HUES64 (cell line): ENCODE measurements around the gene TAF3.
"Not testable (repeated sequence)": the region's sequence is repeated elsewhere in the genome, so short reads cannot be mapped to it uniquely, and the experiment has no call there.

Experiments
- H3K27ac ChIP-seq: 2 replicates; pipeline ENCODE4 v1.7.0; 2013; ENCODE audit warnings: low read depth, low read length, inconsistent platforms
- H3K27me3 ChIP-seq: 2 replicates; pipeline ENCODE4 v1.6.1; 2013; ENCODE audit warnings: mild to moderate bottlenecking, low read length; ENCODE audit not compliant: insufficient read depth
- H3K36me3 ChIP-seq: 2 replicates; pipeline ENCODE4 v1.6.1; 2013; ENCODE audit warnings: mild to moderate bottlenecking, low read length; ENCODE audit not compliant: insufficient read depth
- H3K4me1 ChIP-seq: 2 replicates; pipeline ENCODE4 v1.6.1; 2013; ENCODE audit warnings: mild to moderate bottlenecking, low read length, moderate library complexity; ENCODE audit not compliant: insufficient read depth
- H3K4me3 ChIP-seq: 2 replicates; pipeline ENCODE4 v1.5.1; 2013; ENCODE audit warnings: mild to moderate bottlenecking, low read length, moderate library complexity
- H3K9ac ChIP-seq: 2 replicates; pipeline ENCODE4 v1.6.1; 2013; ENCODE audit warnings: mild to moderate bottlenecking, low read depth, low read length
- H3K9me3 ChIP-seq: 2 replicates; pipeline ENCODE4 v1.6.1; 2013; ENCODE audit warnings: low read depth, low read length; ENCODE audit not compliant: insufficient read depth
- WGBS: fragments of 150-250, 120-280 bp; methylation state at CpG from one replicate; pipeline ENCODE4 v1.1.7; 2013; ENCODE audit warnings: missing lambda C conversion rate; 5-methylcytosine and 5-hydroxymethylcytosine counted together

TAF3 gene

GRCh38 chr10:8009031-8009430, 190.7 kb downstream of the TAF3 start:
- Histone ChIP-seq H3K4me3 (no peak overlapping the region), H3K9ac (no peak overlapping the region), H3K4me1 (no peaks in the 10 kb centered on the region), H3K27ac (no peak overlapping the region), H3K27me3 (no peaks in the 10 kb centered on the region), H3K36me3 (peaks cover 9% of the 10 kb centered on the region; the same call in 1 of the 2 replicates), H3K9me3 (peaks cover 9% of the 10 kb centered on the region; the same call in 1 of the 2 replicates)
- 95% methylated on average over 38 of the region's 38 CpGs for WGBS

- Histone ChIP-seq H3K9me3 (no peaks in the 10 kb centered on the region), H3K36me3 (peaks cover 9% of the 10 kb centered on the region; the same call in 1 of the 2 replicates), H3K27ac (no peak overlapping the region), H3K4me1 (peaks cover 9% of the 10 kb centered on the region; the same call in 1 of the 2 replicates), H3K27me3 (no peaks in the 10 kb centered on the region), H3K4me3 (no peak overlapping the region), H3K9ac (no peak overlapping the region)
- 100% methylated on average over 1 of the region's 1 CpG for WGBS
These were observed 194.7 kb downstream of the TAF3 start for GRCh38 chr10:8013006-8013405.

GRCh38 chr10:8013619-8014018, 195.3 kb downstream of the TAF3 start:
- peaks cover 9% of the 10 kb centered on the region; the same call in 1 of the 2 replicates for H3K36me3 ChIP-seq
- no peak overlapping the region for H3K4me3 ChIP-seq
- no peaks in the 10 kb centered on the region for H3K9me3 ChIP-seq
- 96% methylated on average over 10 of the region's 10 CpGs for WGBS
- H3K9ac ChIP-seq, result no peak overlapping the region
- H3K27ac ChIP-seq, result no peak overlapping the region
- no peaks in the 10 kb centered on the region for H3K27me3 ChIP-seq
- peaks cover 9% of the 10 kb centered on the region; the same call in 1 of the 2 replicates for H3K4me1 ChIP-seq

DNA sequence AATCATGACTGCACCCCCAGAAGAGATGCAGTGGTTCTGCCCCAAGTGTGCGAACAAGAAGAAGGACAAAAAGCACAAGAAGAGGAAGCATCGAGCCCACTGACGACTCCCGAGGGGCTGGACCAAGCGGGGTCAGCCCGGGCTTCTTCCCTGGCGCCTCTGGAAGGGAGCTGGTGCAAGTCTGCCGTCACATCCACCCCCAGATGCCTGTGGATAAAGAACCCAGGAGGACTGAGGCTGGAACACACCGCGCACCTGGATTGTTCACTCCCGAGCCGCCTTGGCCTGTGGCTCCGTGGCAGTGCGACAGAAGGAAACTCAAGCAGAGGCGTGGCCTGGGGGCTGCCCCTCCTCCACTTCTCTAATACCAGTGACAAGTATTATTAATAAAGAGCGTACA, 196.3 kb downstream of the TAF3 start:
- Histone ChIP-seq H3K27me3 (no peaks in the 10 kb centered on the region), H3K9me3 (no peaks in the 10 kb centered on the region), H3K36me3 (peaks cover 7% of the 10 kb centered on the region; the same call in 1 of the 2 replicates), H3K9ac (no peak overlapping the region), H3K27ac (no peak overlapping the region), H3K4me3 (no peak overlapping the region), H3K4me1 (peaks cover 9% of the 10 kb centered on the region; the same call in 1 of the 2 replicates)
- WGBS, result 94% methylated on average over 15 of the region's 16 CpGs

- Histone ChIP-seq H3K27me3 (no peaks in the 10 kb centered on the region), H3K36me3 (0 out of 2 replicates have a peak, but pooled peaks cover 4% of the 10 kb centered on the region), H3K27ac (no peak overlapping the region), H3K4me3 (no peak overlapping the region), H3K9me3 (no peaks in the 10 kb centered on the region), H3K9ac (no peak overlapping the region), H3K4me1 (peaks cover 9% of the 10 kb centered on the region; the same call in 1 of the 2 replicates)
- 80% methylated on average over 5 of the region's 6 CpGs for WGBS
These were observed 199.0 kb downstream of the TAF3 start for GRCh38 chr10:8017277-8017676.

DNA sequence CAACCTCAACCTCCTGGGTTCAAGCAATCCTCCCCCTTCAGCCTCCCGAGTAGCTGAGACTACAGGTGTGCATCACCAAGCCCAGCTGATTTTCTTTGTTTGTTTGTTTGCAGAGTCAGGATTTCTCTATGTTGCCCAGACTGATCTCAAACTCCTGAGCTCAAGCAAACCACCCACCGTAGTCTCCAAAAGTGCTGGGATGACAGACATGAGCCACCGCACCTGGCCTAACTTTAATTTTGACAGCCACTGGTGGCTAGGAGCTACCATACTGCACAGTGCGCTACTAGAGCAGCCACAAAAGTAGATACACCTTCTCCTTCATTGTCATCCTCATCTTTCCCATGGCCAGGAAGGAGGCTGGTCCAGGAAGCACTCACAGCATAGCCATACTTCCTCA, 205.0 kb downstream of the TAF3 start:
- no peak overlapping the region for H3K27ac ChIP-seq
- H3K9me3 ChIP-seq, result no peaks in the 10 kb centered on the region
- H3K27me3 ChIP-seq, result no peaks in the 10 kb centered on the region
- no peaks in the 10 kb centered on the region for H3K36me3 ChIP-seq
- H3K4me1 ChIP-seq, result no peaks in the 10 kb centered on the region
- no peak overlapping the region for H3K9ac ChIP-seq
- H3K4me3 ChIP-seq, result no peak overlapping the region
- WGBS, result 84% methylated on average over 4 of the region's 4 CpGs

- 94% methylated on average over 2 of the region's 2 CpGs for WGBS
These were observed 205.5 kb downstream of the TAF3 start for GRCh38 chr10:8023851-8024250.

GRCh38 chr10:8026349-8027259, 208.3 kb downstream of the TAF3 start:
- H3K27ac ChIP-seq, result no peak overlapping the region

More at GRCh38 chr10:8023851-8024250, 205.5 kb downstream of the TAF3 start:
- H3K9ac ChIP-seq, result no peak overlapping the region
- H3K4me1 ChIP-seq, result no peaks in the 10 kb centered on the region
- H3K27me3 ChIP-seq, result no peaks in the 10 kb centered on the region
- H3K27ac ChIP-seq, result no peak overlapping the region
- no peaks in the 10 kb centered on the region for H3K9me3 ChIP-seq
- H3K36me3 ChIP-seq, result no peaks in the 10 kb centered on the region
- H3K4me3 ChIP-seq, result no peak overlapping the region

GRCh38 chr10:8031211-8031610, 212.9 kb downstream of the TAF3 start:
- H3K27me3 ChIP-seq, result peaks cover 62% of the 10 kb centered on the region

More at GRCh38 chr10:8026349-8027259, 208.3 kb downstream of the TAF3 start:
- Histone ChIP-seq H3K4me1 (no peaks in the 10 kb centered on the region), H3K9ac (no peak overlapping the region), H3K27me3 (peaks cover 16% of the 10 kb centered on the region), H3K4me3 (no peak overlapping the region), H3K9me3 (no peaks in the 10 kb centered on the region), H3K36me3 (no peaks in the 10 kb centered on the region)
- WGBS, result 78% methylated on average over 17 of the region's 17 CpGs

GRCh38 chr10:8032558-8032957, 214.3 kb downstream of the TAF3 start:
- H3K4me3 ChIP-seq, result no peak overlapping the region
- H3K36me3 ChIP-seq, result no peaks in the 10 kb centered on the region
- H3K27me3 ChIP-seq, result peaks cover 75% of the 10 kb centered on the region
- H3K4me1 ChIP-seq, result peaks cover 17% of the 10 kb centered on the region
- WGBS, result 91% methylated on average over 7 of the region's 7 CpGs
- H3K27ac ChIP-seq, result no peak overlapping the region
- H3K9me3 ChIP-seq, result no peaks in the 10 kb centered on the region
- H3K9ac ChIP-seq, result no peak overlapping the region

More at GRCh38 chr10:8031211-8031610, 212.9 kb downstream of the TAF3 start:
- not testable (repeated sequence) for H3K4me3 ChIP-seq, H3K36me3 ChIP-seq, H3K27ac ChIP-seq, H3K9ac ChIP-seq, H3K9me3 ChIP-seq
- H3K4me1 ChIP-seq, result peaks cover 12% of the 10 kb centered on the region
- 94% methylated on average over 5 of the region's 5 CpGs for WGBS

DNA sequence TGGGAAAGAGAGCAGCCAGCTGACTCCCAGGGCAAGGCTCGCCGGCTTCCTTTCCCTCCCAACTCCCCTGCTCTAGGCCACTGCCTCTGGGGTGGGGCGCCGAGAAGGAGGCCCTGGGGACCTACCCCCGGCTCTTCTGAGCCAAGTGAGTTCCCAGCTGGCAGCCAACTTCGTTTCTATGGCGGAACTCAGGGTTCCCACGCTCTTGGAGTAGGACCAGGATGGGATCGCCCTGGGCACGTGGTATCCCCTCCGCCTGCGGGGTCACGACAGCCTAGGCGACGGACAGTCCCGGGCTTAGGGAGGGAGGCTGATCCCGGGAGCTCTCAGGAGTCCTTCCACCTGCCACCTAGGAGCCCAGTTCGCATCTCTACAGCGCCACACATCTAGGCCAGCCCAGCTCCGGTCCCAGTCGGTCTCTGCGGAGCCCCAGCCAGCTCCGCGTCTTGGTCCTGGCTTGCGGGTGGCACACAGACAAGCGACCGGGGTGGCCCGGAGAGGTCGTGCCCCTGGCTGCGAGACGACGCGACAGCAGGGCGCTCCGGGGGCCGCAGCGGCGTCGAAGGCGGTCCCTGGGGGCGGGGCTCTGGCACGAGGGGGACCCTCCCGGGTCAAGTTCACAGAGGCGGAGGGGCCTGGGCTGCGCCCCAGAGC, 215.6 kb downstream of the TAF3 start:
- H3K36me3 ChIP-seq, result no peaks in the 10 kb centered on the region
- peaks cover 89% of the 10 kb centered on the region for H3K27me3 ChIP-seq
- H3K9ac ChIP-seq, result no peak overlapping the region
- H3K4me3 ChIP-seq, result peak overlapping the region; percentile 37
- no peak overlapping the region for H3K27ac ChIP-seq
- no peaks in the 10 kb centered on the region for H3K9me3 ChIP-seq
- H3K4me1 ChIP-seq, result peaks cover 17% of the 10 kb centered on the region
- WGBS, result 3% methylated on average over 45 of the region's 45 CpGs
